ENCODE measurements around the gene GTSE1. TPM values are rescaled to one million over a fixed set of nuclear protein-coding genes. Genes with fewer than 3 reads are reported as not detected.
A peak's percentile ranks its signal among the peaks of the same experiment; 100 is the strongest.

The GTSE1 gene
- total and polyA plus RNA-seq, 2 of the 13 experiments (the other 11 are each of a cell fraction or from before 2014, with no cell fraction given): 10.7 to 13.5 TPM

- TF ChIP-seq KIAA2018 (CRISPR knock-in tag; IDR thresholded peaks at IDR 0.05; ENCODE audit: borderline replicate concordance) (no peak), TCF7L2 (IDR thresholded peaks at IDR 0.05; ENCODE audit: low read depth, low read length) (no peak), IKZF1 (IDR thresholded peaks at IDR 0.05) (no peak), HNRNPH1 (optimal IDR thresholded peaks at IDR 0.05; ENCODE audit: low read depth, low read length) (no peak), E2F1 (CRISPR knock-in tag; IDR thresholded peaks at IDR 0.05) (peak; percentile 80), ZNF891 (CRISPR knock-in tag; IDR thresholded peaks at IDR 0.05) (peak; percentile 69), SMARCC2 (IDR thresholded peaks at IDR 0.05) (no peak), SAFB2 (CRISPR knock-in tag; IDR thresholded peaks at IDR 0.05; ENCODE audit: borderline replicate concordance, low read depth) (no peak; the same call in 1 of the 2 replicates), FOXJ3 (CRISPR knock-in tag; IDR thresholded peaks at IDR 0.05; ENCODE audit: borderline replicate concordance) (0 out of 2 replicates have a peak, but pooled peaks have one; percentile 31), PRDM15 (CRISPR knock-in tag; IDR thresholded peaks at IDR 0.05) (no peak), ZNF224 (CRISPR knock-in tag; IDR thresholded peaks at IDR 0.05) (peak; percentile 70; the same call in 1 of the 2 replicates), TP53 (CRISPR knock-in tag; conservative IDR thresholded peaks at IDR 0.05) (peak; percentile 84)
- TF ChIP-seq, protein P1, sequence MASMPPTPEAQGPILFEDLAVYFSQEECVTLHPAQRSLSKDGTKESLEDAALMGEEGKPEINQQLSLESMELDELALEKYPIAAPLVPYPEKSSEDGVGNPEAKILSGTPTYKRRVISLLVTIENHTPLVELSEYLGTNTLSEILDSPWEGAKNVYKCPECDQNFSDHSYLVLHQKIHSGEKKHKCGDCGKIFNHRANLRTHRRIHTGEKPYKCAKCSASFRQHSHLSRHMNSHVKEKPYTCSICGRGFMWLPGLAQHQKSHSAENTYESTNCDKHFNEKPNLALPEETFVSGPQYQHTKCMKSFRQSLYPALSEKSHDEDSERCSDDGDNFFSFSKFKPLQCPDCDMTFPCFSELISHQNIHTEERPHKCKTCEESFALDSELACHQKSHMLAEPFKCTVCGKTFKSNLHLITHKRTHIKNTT (CRISPR knock-in tag; IDR thresholded peaks at IDR 0.05): 0 out of 2 replicates have a peak, but pooled peaks have one; percentile 48
These were observed 38.8 kb downstream of the GTSE1 start, which contains the start of gene TRMU (continued) for GRCh38 chr22:46335201-46336118.

Data from HepG2 (cell line).